Islet precursor cell (in vitro differentiated cells): ENCODE measurements around the gene KAZN.

Experiments
- DNase-seq: peaks from one replicate; pipeline ENCODE4 v3.0.0-alpha.2; 2018

The KAZN gene

DNA sequence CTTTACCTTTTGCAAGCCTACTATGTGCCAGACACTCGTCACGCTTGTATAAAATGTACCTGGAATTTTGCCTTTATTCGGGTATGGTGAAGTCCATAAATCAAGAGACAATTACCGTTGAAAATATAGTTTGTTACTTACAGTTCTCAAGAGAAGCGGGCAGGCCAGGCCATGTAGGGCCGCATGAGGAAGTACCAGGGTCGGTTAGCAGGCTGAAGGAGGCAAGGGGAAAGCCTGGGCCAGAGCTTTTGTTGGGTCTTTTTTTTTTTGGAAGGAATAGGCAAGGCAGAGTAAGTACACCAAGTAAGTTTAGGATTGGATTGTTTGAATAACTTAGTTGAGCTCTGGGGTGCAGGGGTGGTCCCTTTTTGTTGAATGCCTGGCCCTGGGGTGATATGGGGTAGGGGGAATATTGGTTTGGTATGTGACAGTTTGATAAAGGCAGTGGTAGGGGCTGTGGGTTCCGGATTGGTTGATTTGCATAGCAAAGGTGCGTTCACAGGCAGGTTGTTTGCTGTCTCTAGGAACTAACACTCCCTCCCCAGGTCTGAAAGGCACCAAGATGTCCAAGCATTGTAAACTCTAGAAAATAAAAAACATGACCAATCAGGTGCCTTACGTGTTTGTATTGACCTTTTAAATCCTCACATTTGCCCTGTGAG, 80.7 kb downstream of the KAZN start:
- no peak for DNase-seq

GRCh38 chr1:14681182-14681581, 82.7 kb downstream of the KAZN start:
- DNase-seq = no peak

- DNase-seq = no peak
Measured at GRCh38 chr1:14682941-14683621, 84.6 kb downstream of the KAZN start.

DNA sequence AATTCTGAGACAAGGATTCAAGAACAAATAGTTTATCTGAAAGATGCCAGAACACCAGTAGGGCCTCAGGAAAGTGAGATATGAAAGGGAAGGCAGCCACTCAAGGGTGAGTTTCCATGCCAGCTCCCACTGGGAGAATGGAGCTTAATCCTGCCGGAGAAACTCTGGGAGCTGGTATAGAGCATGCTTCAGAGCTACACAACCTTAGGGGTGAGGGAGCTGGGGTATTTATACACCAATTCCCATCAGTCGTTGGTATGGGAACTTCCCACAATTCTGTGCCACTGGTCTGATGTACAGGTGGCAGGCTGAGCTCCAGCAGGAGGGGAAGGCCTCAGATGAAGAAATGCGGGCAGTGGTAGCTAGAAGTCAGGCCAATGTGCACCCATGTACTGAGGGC, 86.6 kb downstream of the KAZN start:
- no peak for DNase-seq

DNA sequence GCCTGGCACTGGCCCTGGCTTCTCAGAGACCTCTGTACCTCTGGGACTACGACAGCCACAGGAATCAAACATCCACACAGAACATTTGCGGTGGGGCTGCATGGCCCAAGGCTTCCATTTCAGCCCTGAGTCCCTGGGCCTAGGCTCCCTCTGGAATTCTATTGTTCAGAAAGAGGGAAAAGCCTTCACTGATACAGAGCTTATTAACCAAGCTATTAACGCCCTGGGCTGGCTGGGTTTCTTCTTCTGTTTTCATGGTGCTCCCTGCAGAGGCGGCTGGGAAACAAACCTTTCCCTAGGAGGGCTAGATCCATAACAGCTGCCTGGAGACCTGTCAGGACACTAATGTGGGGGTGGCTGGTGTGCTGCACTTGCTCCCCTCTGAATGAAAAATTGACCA, 88.2 kb downstream of the KAZN start:
- DNase-seq = no peak

GRCh38 chr1:14687147-14687546, 88.7 kb downstream of the KAZN start:
- no peak for DNase-seq

DNA sequence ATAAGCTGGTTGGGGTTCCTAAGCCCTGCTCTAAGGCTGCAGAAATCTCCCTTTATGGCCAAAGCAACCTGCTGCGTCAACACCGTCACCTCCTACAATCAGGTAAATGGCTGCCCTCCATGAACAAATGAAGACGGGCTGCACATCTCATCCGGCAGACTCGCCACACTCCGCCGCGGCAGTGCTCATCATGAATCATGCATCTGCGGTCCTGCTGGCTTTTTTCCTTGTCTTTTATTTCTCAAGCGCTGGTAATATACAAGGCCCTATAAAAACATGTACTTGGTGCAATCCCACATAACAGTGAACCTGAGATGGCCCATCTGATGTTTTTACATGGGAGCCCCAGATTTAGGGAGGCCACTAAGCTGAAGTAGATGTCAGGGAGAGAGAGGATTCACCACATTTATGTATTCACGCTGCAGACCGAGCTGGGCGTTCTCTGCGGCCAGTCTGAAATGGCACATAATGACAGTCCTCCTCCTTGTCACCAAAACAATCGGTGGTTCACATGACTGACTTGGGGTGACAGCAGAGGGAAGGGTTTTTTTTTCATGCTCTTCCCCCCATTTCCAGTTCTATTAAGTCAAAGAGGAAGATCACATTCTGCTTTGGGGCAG, 91.6 kb downstream of the KAZN start:
- DNase-seq = no peak

GRCh38 chr1:14693949-14694348, 95.5 kb downstream of the KAZN start:
- DNase-seq = no peak

DNA sequence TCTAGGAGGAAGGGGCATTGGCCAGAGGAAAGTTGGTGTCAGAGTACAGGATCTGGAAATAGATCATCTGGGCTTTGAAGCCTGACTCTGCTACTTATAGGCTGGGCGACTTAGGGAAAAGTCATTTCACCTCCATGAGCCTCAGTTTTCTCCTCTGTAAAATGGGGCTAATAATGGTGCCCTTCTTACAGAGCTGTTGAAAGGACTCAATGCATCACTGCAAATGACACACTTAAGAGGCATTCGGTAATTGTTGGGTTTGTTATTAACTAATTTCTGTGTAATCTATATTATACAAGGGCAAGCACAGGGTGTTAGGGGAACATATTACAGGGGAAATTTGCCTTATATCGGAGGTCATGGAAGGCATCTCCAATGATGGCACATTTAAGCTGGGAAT, 96.1 kb downstream of the KAZN start:
- DNase-seq = no peak

DNA sequence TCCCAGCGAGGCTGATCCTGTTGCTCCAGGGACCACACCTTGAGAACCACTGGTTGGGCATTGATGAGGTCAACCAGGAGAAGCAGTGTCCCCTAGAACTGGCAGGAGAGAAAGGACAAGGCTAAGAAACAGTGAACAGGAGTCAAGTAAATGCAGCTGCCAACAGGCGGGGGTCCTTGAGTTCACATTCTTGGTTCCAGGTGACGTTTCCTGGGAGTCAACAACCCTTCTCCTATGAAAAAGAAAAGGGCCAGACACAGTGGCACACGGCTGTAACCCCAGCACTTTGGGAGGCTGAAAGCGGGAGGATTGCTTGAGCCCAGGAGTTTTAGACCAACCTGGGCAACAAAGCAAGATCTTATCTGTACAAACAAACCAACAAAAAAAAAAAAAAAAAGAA, 98.3 kb downstream of the KAZN start:
- DNase-seq = no peak

DNA sequence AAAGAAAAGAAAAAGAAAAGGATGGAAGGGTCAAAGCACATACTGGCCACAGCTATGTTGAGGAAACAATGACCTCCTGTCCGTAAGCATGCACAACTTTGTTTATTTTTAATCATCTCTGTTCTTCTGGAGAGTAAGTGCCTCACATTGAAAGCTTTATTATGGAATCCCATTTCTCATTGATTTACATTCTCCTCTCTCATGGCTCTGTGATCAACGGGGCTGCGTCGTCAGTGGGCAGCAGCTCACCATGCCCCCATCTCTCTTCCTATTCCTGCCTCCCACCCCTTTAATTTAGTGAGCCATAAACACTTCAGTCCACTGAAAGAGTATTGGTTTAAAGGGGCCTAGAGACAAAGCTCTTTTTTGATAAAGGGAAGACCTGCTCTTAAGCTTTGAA, 98.9 kb downstream of the KAZN start:
- no peak for DNase-seq

DNA sequence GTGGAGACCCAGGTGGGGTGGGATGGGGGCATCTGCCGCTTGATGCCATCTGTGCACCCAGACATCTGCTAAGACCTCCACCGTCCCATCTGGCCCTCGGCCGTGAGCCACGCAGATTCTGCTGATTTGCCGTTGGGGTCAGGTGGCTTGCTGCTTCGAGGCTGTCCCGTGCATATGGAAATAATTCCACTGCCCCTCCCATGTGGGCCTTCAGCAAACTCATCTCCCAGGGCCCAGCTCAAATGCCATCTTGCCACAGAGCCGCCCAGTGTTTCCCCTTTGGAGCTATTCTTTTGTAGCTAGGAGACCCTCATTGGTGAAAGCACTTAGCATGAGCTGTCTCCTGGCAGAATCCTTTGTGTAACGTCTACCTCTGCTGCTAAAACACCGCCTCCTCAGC, 99.8 kb downstream of the KAZN start:
- DNase-seq = no peak

DNA sequence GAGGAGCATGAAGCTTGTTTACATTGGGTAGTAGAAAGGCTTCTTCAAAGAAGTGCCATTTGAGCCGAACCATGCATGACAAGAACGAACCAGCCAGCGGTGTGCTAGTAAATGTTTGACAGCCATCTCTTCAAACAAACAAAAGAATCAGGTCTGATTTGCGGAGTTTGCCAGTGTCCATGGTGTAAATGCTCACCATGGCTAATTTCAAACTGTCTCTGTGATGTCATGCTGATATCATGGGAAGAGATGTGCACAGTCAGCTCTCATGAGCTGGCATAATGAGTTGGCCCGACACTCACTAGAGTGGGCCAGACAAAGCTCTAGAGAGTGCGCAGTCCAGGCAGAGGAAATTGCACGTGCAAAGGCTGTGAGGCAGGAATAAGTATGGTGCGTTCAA, 101.1 kb downstream of the KAZN start:
- no peak for DNase-seq

- no peak for DNase-seq
Measured at GRCh38 chr1:14704846-14705245, 106.4 kb downstream of the KAZN start.

- no peak for DNase-seq
Measured at GRCh38 chr1:14705824-14706223, 107.3 kb downstream of the KAZN start.

DNA sequence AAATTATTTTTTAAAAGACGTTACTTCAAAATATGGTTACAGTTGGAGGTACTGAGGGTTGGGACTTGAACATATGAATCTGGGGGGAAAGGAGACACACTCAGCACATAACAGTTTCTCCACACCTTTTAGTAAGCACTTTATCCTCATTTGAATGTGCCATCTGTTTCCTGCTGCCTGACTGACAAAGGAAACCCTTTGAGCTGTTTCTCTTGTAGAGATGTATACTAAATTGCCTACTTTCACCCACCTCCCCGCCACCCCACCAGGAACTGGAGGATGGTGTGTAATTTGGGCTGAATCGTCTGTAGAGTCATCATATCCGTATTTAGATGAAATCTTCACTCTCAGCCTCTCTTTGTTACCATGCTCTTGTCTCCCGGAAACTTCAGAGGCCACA, 108.1 kb downstream of the KAZN start:
- no peak for DNase-seq

DNA sequence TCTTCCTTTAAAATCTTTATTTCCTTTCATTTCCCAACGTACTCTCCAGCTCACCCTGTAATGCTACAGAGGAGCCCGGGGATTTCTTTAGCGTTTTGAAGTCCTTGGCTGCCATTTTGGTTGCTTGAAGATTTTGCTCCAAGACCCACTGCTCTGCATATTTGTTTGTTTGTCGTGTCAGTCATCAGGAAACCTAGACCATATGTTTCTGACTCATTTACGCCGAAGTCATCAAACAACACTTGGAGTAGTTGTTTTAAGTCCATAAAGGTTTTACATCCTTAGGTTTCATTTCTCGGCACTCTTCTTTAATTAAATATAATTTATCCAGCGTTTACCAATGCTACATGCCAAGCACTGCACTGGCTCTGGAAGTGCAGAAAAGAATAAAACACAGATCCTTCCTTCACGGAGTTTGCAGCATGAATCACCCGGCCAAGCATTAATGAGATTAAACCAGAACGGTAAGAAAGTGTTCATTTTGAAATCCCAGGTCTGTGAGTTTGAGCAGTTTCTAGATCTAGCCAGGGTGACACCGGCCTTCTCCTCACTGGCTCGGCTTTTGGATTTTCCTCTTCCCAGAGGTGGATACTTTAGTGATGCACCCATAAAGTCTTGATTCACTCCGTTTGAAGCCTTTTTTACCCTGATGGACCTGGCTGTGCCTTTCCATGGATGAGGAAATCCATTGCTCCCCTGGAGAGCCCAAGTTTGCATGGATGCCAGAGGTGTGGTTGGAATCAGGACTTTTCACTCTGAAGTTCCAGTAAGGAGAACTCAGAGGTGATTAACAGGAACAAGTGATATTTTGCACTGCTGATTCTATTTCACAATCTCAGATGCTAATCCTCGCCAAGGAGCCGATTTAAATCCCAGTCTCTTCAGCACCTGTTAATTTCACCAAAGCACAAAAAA, 109.3 kb downstream of the KAZN start:
- DNase-seq = no peak

GRCh38 chr1:14710331-14710730, 111.8 kb downstream of the KAZN start:
- DNase-seq = no peak

DNA sequence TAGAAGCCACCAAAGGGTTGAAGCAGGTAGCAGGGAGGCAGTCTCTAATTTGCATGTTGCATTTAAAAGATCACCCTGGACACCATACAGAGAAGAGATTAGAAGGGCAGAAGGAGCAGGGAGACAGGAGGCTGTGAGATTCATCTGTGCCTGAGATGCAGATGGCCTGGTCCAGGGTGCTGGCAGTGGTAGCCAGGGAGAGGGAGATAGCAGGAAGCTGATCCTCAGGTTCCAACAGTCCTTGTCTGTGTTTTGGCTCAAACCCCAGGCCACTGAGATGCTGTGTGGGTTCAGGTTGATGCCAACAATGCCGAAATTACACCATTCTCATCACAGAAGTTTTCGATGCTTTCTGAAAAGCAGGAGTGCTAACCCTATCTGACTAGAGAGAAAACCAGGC, 113.7 kb downstream of the KAZN start:
- no peak for DNase-seq

DNA sequence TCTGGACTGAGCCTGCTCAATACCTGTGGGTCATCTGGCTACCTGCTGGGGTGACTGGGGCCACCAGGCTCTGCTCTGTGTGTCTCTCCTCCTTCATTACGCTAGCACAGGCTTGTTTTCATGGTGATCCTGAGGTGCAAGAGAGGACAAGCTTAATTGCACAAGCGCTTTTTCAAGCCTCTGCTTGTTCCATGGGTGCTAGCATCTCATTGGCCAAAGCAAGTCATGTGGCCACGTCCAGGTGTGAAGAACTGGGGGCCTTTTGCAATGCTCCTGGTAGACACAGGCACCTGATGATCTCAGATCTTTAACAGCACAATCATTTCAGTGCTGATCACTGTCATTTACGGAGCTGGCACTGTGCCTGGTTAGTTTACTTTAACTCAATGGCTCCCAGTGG, 114.6 kb downstream of the KAZN start:
- DNase-seq = no peak

DNA sequence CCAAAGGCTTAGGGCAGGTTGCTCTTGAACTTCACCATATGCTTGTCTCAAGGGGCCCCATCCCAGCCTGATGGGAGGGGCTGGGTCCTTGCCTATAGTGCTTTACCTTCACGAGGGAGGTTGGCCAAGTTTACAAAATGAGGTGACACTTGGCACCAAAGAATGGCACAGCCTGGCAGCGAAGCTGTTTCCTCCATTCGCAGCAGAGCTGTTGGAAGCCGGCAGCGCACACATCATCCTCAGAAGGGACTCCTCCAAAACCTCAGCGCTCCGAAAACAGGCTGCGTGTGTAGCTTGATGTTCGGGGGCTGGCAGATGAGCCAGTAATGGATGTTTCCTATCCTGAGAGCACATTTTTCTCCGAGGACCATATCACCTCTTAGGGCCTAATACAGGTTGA, 116.8 kb downstream of the KAZN start:
- no peak for DNase-seq

- DNase-seq = no peak
Measured at GRCh38 chr1:14715802-14716201, 117.3 kb downstream of the KAZN start.

DNA sequence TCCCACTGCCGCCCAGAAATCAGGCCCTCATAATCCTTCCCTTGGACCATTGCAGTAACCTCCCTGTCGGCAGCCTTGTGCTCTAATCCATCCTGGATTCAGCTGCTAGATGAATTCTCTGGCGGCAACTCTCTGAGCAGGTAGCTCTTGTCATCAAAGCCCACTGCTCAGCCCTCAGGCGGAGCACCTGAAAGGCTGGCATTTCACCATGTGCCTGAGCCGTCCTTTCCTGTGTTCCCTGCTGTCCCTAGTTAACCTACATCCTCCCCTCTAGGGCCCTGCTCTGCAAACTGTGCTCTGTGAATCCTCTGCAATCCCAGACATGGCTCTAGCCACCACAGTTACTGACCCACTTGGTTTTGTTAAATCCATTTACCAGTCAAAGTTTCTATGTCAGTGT, 118.0 kb downstream of the KAZN start:
- DNase-seq = no peak

- DNase-seq = no peak
Measured at GRCh38 chr1:14718476-14718875, 120.0 kb downstream of the KAZN start.
